T-helper 17 cell (primary cell): Measurements from ENCODE around the gene TGFB2. TPM values are rescaled to one million over a fixed set of nuclear protein-coding genes. Genes with fewer than 3 reads are reported as not detected.

Experiments used
- ATAC-seq: fragments of 150-1000 bp; cut with Tn5 transposase; 2 replicates; pipeline ENCODE4 v1.10.0; 2021; ENCODE audit warnings: mild to moderate bottlenecking, moderate library complexity
- DNase-seq, 3 donors: peaks; one replicate each; pipeline versions ENCODE4 v3.0.0 to v3.0.0-alpha.2; 2020 to 2021
- H3K9me3 ChIP-seq: one replicate; pipeline ENCODE4 v1.7.0; 2013; ENCODE audit warnings: low read length, mild to moderate bottlenecking; ENCODE audit not compliant: control insufficient read depth, poor library complexity, severe bottlenecking
- H3K27ac Mint-ChIP-seq: one replicate; pipeline ENCODE4 v1.8.0; 2022; ENCODE audit warnings: mild to moderate bottlenecking, moderate library complexity, mixed read lengths
- H3K27me3 Mint-ChIP-seq: one replicate; pipeline ENCODE4 v1.8.0; 2022; ENCODE audit warnings: mixed read lengths
- H3K36me3 Mint-ChIP-seq: one replicate; pipeline ENCODE4 v1.8.0; 2022; ENCODE audit warnings: low read depth, mixed read lengths
- H3K4me1 Mint-ChIP-seq: one replicate; pipeline ENCODE4 v1.8.0; 2022; ENCODE audit warnings: mild to moderate bottlenecking, mixed read lengths
- H3K4me3 Mint-ChIP-seq: one replicate; pipeline ENCODE4 v1.8.0; 2022; ENCODE audit warnings: mild to moderate bottlenecking, moderate library complexity, mixed read lengths
- total RNA-seq, 4 donors: library from RNA in 2 of 4; stranded (reverse) in 2 of 4; gene quantifications; one replicate each; pipeline ENCODE4 v1.2.3 and lab custom pipeline; 2022 to 2026

Gene TGFB2
- total RNA-seq, 2 donors from 2014 or later = 0.17 to 3.0 TPM

GRCh38 chr1:218411101-218411500 is 66.0 kb downstream of the TGFB2 start:
- DNase-seq (no peak), ATAC-seq (no peak)
- Mint-ChIP-seq H3K27me3 (peaks cover 23% of the 10 kb centered on the region), H3K36me3 (no peaks in the 10 kb centered on the region), H3K4me1 (no peaks in the 10 kb centered on the region), H3K4me3 (no peak overlapping the region), H3K27ac (no peak overlapping the region)
- no peaks in the 10 kb centered on the region for H3K9me3 ChIP-seq

GRCh38 chr1:218412171-218412570 is 67.0 kb downstream of the TGFB2 start:
- H3K36me3 Mint-ChIP-seq = no peaks in the 10 kb centered on the region
- no peaks in the 10 kb centered on the region for H3K9me3 ChIP-seq
- no peak overlapping the region for H3K4me3 Mint-ChIP-seq
- no peak for ATAC-seq
- no peak for DNase-seq
- H3K4me1 Mint-ChIP-seq = no peaks in the 10 kb centered on the region
- H3K27me3 Mint-ChIP-seq = peaks cover 20% of the 10 kb centered on the region
- no peak overlapping the region for H3K27ac Mint-ChIP-seq

GRCh38 chr1:218413179-218413578 is 68.0 kb downstream of the TGFB2 start:
- Mint-ChIP-seq H3K4me3 (no peak overlapping the region), H3K36me3 (no peaks in the 10 kb centered on the region), H3K27me3 (peaks cover 20% of the 10 kb centered on the region), H3K27ac (no peak overlapping the region), H3K4me1 (no peaks in the 10 kb centered on the region)
- no peaks in the 10 kb centered on the region for H3K9me3 ChIP-seq
- ATAC-seq (no peak), DNase-seq (no peak)

GRCh38 chr1:218414060-218414728 is 69.1 kb downstream of the TGFB2 start:
- DNase-seq (no peak), ATAC-seq (no peak)
- no peaks in the 10 kb centered on the region for H3K4me1 Mint-ChIP-seq
- H3K27me3 Mint-ChIP-seq = peaks cover 19% of the 10 kb centered on the region
- H3K4me3 Mint-ChIP-seq = no peak overlapping the region
- H3K27ac Mint-ChIP-seq = no peak overlapping the region
- H3K9me3 ChIP-seq = no peaks in the 10 kb centered on the region
- H3K36me3 Mint-ChIP-seq = no peaks in the 10 kb centered on the region

GRCh38 chr1:218415726-218416125 is 70.6 kb downstream of the TGFB2 start:
- Mint-ChIP-seq H3K27me3 (peaks cover 4% of the 10 kb centered on the region), H3K4me3 (no peak overlapping the region), H3K4me1 (no peaks in the 10 kb centered on the region), H3K27ac (no peak overlapping the region), H3K36me3 (no peaks in the 10 kb centered on the region)
- ATAC-seq (no peak), DNase-seq (no peak)
- H3K9me3 ChIP-seq = no peaks in the 10 kb centered on the region

GRCh38 chr1:218421531-218421930 is 76.4 kb downstream of the TGFB2 start:
- Mint-ChIP-seq H3K36me3 (no peaks in the 10 kb centered on the region), H3K27me3 (peaks cover 12% of the 10 kb centered on the region), H3K4me3 (no peak overlapping the region), H3K27ac (no peak overlapping the region), H3K4me1 (no peaks in the 10 kb centered on the region)
- ATAC-seq = no peak
- H3K9me3 ChIP-seq = no peaks in the 10 kb centered on the region
- DNase-seq = no peak

GRCh38 chr1:218424502-218424901 is 79.4 kb downstream of the TGFB2 start:
- Mint-ChIP-seq H3K27ac (no peak overlapping the region), H3K36me3 (no peaks in the 10 kb centered on the region), H3K4me3 (no peak overlapping the region), H3K4me1 (no peaks in the 10 kb centered on the region), H3K27me3 (peaks cover 12% of the 10 kb centered on the region)
- DNase-seq (no peak), ATAC-seq (no peak)
- H3K9me3 ChIP-seq = no peaks in the 10 kb centered on the region

GRCh38 chr1:218425647-218426342 is 80.7 kb downstream of the TGFB2 start:
- H3K27me3 Mint-ChIP-seq = peaks cover 12% of the 10 kb centered on the region
- no peaks in the 10 kb centered on the region for H3K4me1 Mint-ChIP-seq
- H3K9me3 ChIP-seq = no peaks in the 10 kb centered on the region
- no peak for ATAC-seq
- no peak overlapping the region for H3K27ac Mint-ChIP-seq
- no peaks in the 10 kb centered on the region for H3K36me3 Mint-ChIP-seq
- no peak for DNase-seq
- H3K4me3 Mint-ChIP-seq = no peak overlapping the region

GRCh38 chr1:218426343-218426657 is 81.2 kb downstream of the TGFB2 start:
- no peaks in the 10 kb centered on the region for H3K4me1 Mint-ChIP-seq
- no peak overlapping the region for H3K4me3 Mint-ChIP-seq
- H3K9me3 ChIP-seq = no peaks in the 10 kb centered on the region
- H3K27ac Mint-ChIP-seq = no peak overlapping the region
- H3K27me3 Mint-ChIP-seq = peaks cover 12% of the 10 kb centered on the region
- no peaks in the 10 kb centered on the region for H3K36me3 Mint-ChIP-seq
- no peak for DNase-seq
- ATAC-seq = no peak

GRCh38 chr1:218429301-218429700 is 84.2 kb downstream of the TGFB2 start:
- Mint-ChIP-seq H3K4me3 (no peak overlapping the region), H3K27ac (no peak overlapping the region), H3K27me3 (peaks cover 5% of the 10 kb centered on the region), H3K4me1 (no peaks in the 10 kb centered on the region), H3K36me3 (no peaks in the 10 kb centered on the region)
- ATAC-seq (no peak), DNase-seq (no peak)
- H3K9me3 ChIP-seq = no peaks in the 10 kb centered on the region

GRCh38 chr1:218430346-218430745 is 85.2 kb downstream of the TGFB2 start:
- H3K4me1 Mint-ChIP-seq = no peaks in the 10 kb centered on the region
- no peak overlapping the region for H3K4me3 Mint-ChIP-seq
- no peak overlapping the region for H3K27ac Mint-ChIP-seq
- peaks cover 2% of the 10 kb centered on the region for H3K27me3 Mint-ChIP-seq
- ATAC-seq = no peak
- no peaks in the 10 kb centered on the region for H3K36me3 Mint-ChIP-seq
- DNase-seq = no peak
- no peaks in the 10 kb centered on the region for H3K9me3 ChIP-seq

- no peak overlapping the region for H3K4me3 Mint-ChIP-seq
- peaks cover 3% of the 10 kb centered on the region for H3K27me3 Mint-ChIP-seq
- H3K36me3 Mint-ChIP-seq = no peaks in the 10 kb centered on the region
- ATAC-seq (no peak), DNase-seq (no peak)
- H3K4me1 Mint-ChIP-seq = no peaks in the 10 kb centered on the region
- no peak overlapping the region for H3K27ac Mint-ChIP-seq
- H3K9me3 ChIP-seq = no peaks in the 10 kb centered on the region
Observed at GRCh38 chr1:218430822-218431221, 85.7 kb downstream of the TGFB2 start.

GRCh38 chr1:218431476-218431875 is 86.3 kb downstream of the TGFB2 start:
- H3K9me3 ChIP-seq = no peaks in the 10 kb centered on the region
- H3K4me1 Mint-ChIP-seq = no peaks in the 10 kb centered on the region
- H3K36me3 Mint-ChIP-seq = no peaks in the 10 kb centered on the region
- H3K27me3 Mint-ChIP-seq = peaks cover 9% of the 10 kb centered on the region
- ATAC-seq (no peak), DNase-seq (no peak)
- H3K27ac Mint-ChIP-seq = no peak overlapping the region
- H3K4me3 Mint-ChIP-seq = no peak overlapping the region

- H3K36me3 Mint-ChIP-seq = no peaks in the 10 kb centered on the region
- H3K27me3 Mint-ChIP-seq = peaks cover 19% of the 10 kb centered on the region
- H3K4me3 Mint-ChIP-seq = no peak overlapping the region
- no peak for DNase-seq
- ATAC-seq = no peak
- H3K9me3 ChIP-seq = no peaks in the 10 kb centered on the region
- H3K27ac Mint-ChIP-seq = no peak overlapping the region
- H3K4me1 Mint-ChIP-seq = no peaks in the 10 kb centered on the region
Observed at GRCh38 chr1:218433744-218434143, 88.6 kb downstream of the TGFB2 start.
